BLaER1 treated with 17β-estradiol and CSF1 and Interleukin-3, amounts not matched to agents 10 nM and 100 nM (cell line): Measurements from ENCODE around the gene ZFR.
A peak's percentile ranks its signal among the peaks of the same experiment; 100 is the strongest.
"Not testable (repeated sequence)": the region's sequence is repeated elsewhere in the genome, so short reads cannot be mapped to it uniquely, and the experiment has no call there.

Experiments used
- H3K27ac ChIP-seq, 11 experiments: shearing (Covaris generic); formaldehyde crosslinking; 2 replicates each; pipeline ENCODE4 v1.8.1; 2022
- H3K27me3 ChIP-seq, 11 experiments: shearing (Covaris generic); formaldehyde crosslinking; 2 replicates each; pipeline ENCODE4 v1.8.1; 2022
- H3K36me3 ChIP-seq, 11 experiments: shearing (Covaris generic); formaldehyde crosslinking; 2 replicates each; pipeline ENCODE4 v1.8.1; 2022
- H3K4me1 ChIP-seq, 10 experiments: shearing (Covaris generic); formaldehyde crosslinking; 2 replicates each; pipeline ENCODE4 v1.8.1; 2022
- H3K4me2 ChIP-seq, 11 experiments: shearing (Covaris generic); formaldehyde crosslinking; 2 replicates each; pipeline ENCODE4 v1.8.1; 2022
- H3K4me3 ChIP-seq, 10 experiments: shearing (Covaris generic); formaldehyde crosslinking; 2 replicates each; pipeline ENCODE4 v1.8.1; 2022
- H3K9ac ChIP-seq, 11 experiments: shearing (Covaris generic); formaldehyde crosslinking; 2 replicates each; pipeline ENCODE4 v1.8.1; 2022
- H3K9me3 ChIP-seq, 11 experiments: shearing (Covaris generic); formaldehyde crosslinking; replicated peaks in 1 of 11; 2 replicates each; pipeline ENCODE4 v1.8.1; 2022
- H4K20me1 ChIP-seq, 11 experiments: shearing (Covaris generic); formaldehyde crosslinking; 2 replicates each; pipeline ENCODE4 v1.8.1; 2022
- Cebpa-rat ChIP-seq, 11 experiments: shearing (Covaris generic); IDR thresholded peaks; 2 replicates each; pipeline ENCODE4 v1.8.1; 2022

The ZFR gene

DNA sequence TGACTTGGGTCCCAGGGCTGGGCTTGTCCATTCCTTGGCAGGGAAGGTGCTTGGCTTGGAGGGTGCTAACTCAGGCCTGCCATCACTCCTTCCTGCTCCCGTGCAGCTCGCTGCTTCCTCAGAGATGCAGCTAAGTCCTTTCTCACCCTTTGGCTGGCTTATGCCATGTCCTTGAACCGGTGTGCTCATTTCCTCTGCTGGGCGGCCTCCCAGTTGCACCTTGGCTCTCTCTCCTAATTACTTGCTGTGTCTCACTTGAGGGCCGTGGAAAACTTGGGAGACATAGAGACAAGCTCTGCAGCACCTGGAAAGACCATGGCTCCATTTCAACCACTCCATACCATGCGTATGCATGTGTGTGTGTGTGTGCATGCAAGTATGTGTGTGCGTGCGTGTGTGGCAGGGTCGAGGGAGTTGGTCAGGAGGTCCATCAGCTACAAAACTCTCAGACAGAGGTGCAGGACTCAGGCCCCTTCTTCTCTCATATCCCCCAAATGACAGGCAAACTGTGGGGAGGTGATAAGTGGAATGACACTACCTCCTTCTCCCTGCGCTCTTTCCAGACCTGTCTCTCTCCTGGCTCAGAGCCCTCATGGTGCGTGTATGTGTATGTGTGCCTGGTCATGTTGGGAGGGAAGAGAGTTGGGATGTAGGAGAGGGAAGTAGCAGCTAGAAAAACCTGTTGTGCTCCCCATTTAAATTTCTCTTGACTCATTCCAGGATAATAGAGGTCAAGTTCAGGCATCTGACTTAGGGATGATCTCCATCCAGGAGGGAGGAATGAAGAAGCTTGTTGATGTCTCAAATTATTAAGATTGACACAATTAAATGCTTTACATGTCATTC is 114.2 kb downstream of the ZFR start:
- H3K27ac ChIP-seq = no peak overlapping the region
- H3K9ac ChIP-seq = no peak overlapping the region
- H3K27me3 ChIP-seq = no peaks in the 10 kb centered on the region
- H3K36me3 ChIP-seq = no peaks in the 10 kb centered on the region
- no peak overlapping the region for H3K4me2 ChIP-seq
- no peaks in the 10 kb centered on the region; a peak in 3 of 20 replicates for H3K4me1 ChIP-seq
- H4K20me1 ChIP-seq = no peaks in the 10 kb centered on the region
- peaks cover 0 to 16% (median 10%) of the 10 kb centered on the region in 11 experiments; a peak in 10 of 22 replicates for H3K9me3 ChIP-seq
- TF ChIP-seq Cebpa-rat (IDR thresholded peaks at IDR 0.05) = no peak
- H3K4me3 ChIP-seq = no peak overlapping the region

DNA sequence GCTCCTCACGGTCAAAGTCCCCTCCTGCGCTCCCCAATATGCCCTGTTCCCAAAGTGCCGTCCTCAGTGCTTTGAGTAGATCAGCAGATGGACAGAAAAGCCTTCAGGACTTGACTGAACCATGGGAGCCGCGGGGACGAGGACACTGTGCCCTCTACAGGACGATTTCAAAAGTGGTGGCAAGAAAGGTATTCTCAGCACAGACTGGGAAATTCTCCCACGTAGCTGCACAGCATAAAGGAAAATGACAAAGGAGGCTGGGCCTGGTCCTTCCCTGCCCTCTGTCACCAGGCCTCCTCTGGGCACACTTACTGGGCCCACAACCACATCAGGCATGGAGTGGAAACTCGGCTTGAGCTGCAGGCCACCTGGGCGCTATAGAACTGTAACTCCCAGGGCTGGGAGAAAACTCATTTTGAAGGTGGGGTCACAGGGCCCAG is 115.1 kb downstream of the ZFR start:
- no peaks in the 10 kb centered on the region for H3K36me3 ChIP-seq
- H3K4me1 ChIP-seq = peaks cover 0 to 9% (median 6%) of the 10 kb centered on the region in 10 experiments; a peak in 7 of 20 replicates
- H4K20me1 ChIP-seq = no peaks in the 10 kb centered on the region
- H3K27me3 ChIP-seq = no peaks in the 10 kb centered on the region
- no peak overlapping the region for H3K4me2 ChIP-seq
- H3K4me3 ChIP-seq = no peak overlapping the region
- no peak overlapping the region for H3K9ac ChIP-seq
- H3K27ac ChIP-seq = no peak overlapping the region
- peaks cover 0 to 9% (median 5%) of the 10 kb centered on the region in 11 experiments; a peak in 7 of 22 replicates for H3K9me3 ChIP-seq
- TF ChIP-seq Cebpa-rat (IDR thresholded peaks at IDR 0.05) = no peak

DNA sequence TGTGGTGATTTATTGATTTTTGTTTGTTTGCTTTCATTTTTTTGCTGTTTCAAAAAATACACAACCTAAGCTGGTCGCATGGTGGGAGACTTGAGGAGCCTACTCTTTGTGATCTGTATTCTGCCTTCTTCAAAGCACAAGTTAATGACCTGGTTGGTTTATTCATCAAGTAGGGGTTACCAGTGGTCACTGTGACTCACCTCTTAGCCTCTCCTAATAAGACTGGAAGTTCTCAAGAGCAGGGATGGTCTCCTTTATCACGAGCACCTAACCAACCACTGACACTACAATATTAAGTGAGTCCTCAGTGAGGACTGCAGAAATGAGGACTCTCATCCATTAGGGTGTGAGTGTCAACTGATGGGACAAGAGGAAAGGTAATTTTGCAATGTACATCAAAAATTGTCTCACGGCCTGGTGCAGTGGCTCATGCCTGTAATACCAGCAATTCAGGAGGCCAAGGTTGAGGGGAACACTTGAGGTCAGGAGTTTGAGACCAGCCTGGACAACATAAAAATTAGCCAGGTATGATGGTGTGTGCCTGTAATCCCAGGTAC is 118.2 kb downstream of the ZFR start:
- H3K4me1 ChIP-seq = peaks cover 0 to 9% (median 6%) of the 10 kb centered on the region in 10 experiments; a peak in 7 of 20 replicates
- H3K4me2 ChIP-seq = no peak overlapping the region

DNA sequence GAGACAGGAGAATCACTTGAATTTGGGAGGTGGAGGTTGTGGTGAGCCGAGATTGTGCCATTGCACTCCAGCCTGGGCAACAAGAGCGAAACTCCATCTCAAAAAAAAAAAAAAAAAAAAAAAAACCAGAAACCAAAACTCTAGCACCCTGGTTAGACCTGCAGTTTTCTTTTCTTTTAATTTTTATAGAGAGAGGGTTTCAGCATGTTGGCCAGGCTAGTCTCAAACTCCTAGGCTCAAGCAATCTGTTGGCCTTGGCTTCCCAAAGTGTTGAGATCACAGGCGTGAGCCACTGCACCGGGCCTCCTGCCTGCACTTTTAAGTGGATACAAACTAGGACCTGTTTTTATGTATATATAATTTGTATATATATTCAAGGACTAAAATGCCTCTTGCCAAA is 118.9 kb downstream of the ZFR start:
- Histone ChIP-seq H3K4me1 (peaks cover 0 to 9% (median 6%) of the 10 kb centered on the region in 10 experiments; a peak in 7 of 20 replicates), H3K4me2 (no peak overlapping the region), H3K9me3 (peaks cover 34 to 39% (median 35%) of the 10 kb centered on the region in 11 experiments), H3K27me3 (no peaks in the 10 kb centered on the region), H4K20me1 (no peaks in the 10 kb centered on the region), H3K4me3 (no peak overlapping the region), H3K27ac (no peak overlapping the region), H3K9ac (no peak overlapping the region), H3K36me3 (no peaks in the 10 kb centered on the region; a peak in 1 of 22 replicates)
- no peak for TF ChIP-seq Cebpa-rat (IDR thresholded peaks at IDR 0.05)

More for the DNA sequence above, 118.2 kb downstream of the ZFR start:
- TF ChIP-seq Cebpa-rat (IDR thresholded peaks at IDR 0.05) = no peak
- Histone ChIP-seq H3K9me3 (peaks cover 27 to 33% (median 29%) of the 10 kb centered on the region in 11 experiments), H3K4me3 (no peak overlapping the region), H3K27me3 (no peaks in the 10 kb centered on the region), H3K9ac (no peak overlapping the region), H3K36me3 (no peaks in the 10 kb centered on the region; a peak in 1 of 22 replicates), H3K27ac (no peak overlapping the region), H4K20me1 (no peaks in the 10 kb centered on the region)

DNA sequence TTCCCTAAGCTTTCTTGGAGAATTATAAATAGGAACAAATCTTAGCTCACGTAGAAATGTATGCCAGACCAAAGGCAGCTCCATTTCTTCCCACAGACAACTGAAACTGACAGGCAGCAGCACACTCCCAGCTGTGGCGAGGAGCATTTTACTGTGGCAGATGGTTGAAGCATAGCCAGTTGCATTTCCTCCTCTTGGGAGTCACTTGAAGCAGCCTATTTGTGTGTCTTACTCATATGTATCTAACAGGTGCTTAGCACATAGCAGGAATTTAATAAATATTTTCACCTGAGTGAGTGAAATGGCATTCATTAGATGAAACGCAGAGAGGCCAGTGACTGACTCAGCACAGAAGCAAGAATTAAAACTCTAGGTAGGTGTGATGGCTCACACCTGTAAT is 119.5 kb downstream of the ZFR start:
- Histone ChIP-seq H3K27me3 (no peaks in the 10 kb centered on the region), H3K4me3 (no peak overlapping the region), H3K4me2 (0 out of 22 replicates have a peak overlapping the region, but pooled peaks of 3 of the 11 experiments have one; percentile 5 to 25 (median 13)), H3K9ac (no peak overlapping the region), H3K36me3 (no peaks in the 10 kb centered on the region; a peak in 1 of 22 replicates), H3K27ac (no peak overlapping the region), H3K4me1 (peaks cover 0 to 9% (median 6%) of the 10 kb centered on the region in 10 experiments; a peak in 7 of 20 replicates), H4K20me1 (no peaks in the 10 kb centered on the region), H3K9me3 (peaks cover 34 to 45% (median 41%) of the 10 kb centered on the region in 11 experiments)
- TF ChIP-seq Cebpa-rat (IDR thresholded peaks at IDR 0.05) = no peak

DNA sequence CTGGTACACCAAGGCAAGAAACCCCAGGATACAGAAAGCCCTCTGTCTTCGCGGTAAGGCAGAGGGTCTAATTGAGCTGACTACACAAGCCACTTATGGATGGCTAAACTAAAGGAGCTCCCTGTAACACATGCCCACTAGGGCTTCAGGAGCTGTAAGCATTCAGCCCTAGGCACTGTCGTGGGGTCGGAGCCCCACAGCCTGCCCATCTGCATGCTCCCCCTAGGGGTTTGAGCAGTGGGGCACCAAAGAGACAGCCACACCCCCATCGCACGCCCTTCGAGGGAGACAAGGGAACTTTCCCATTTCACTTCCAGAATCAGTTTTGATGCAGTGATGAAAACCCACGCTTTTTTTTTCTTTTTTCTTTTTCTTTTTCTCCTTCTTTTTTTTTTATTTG is 120.8 kb downstream of the ZFR start:
- TF ChIP-seq Cebpa-rat (IDR thresholded peaks at IDR 0.05) = no peak
- no peak overlapping the region for H3K4me2 ChIP-seq
- no peak overlapping the region for H3K27ac ChIP-seq
- H3K9ac ChIP-seq = no peak overlapping the region
- no peak overlapping the region for H3K4me3 ChIP-seq
- no peaks in the 10 kb centered on the region for H4K20me1 ChIP-seq
- H3K27me3 ChIP-seq = no peaks in the 10 kb centered on the region
- peaks cover 0 to 9% (median 6%) of the 10 kb centered on the region in 10 experiments; a peak in 7 of 20 replicates for H3K4me1 ChIP-seq
- peaks cover 34 to 51% (median 43%) of the 10 kb centered on the region in 11 experiments for H3K9me3 ChIP-seq
- H3K36me3 ChIP-seq = no peaks in the 10 kb centered on the region; a peak in 1 of 22 replicates

DNA sequence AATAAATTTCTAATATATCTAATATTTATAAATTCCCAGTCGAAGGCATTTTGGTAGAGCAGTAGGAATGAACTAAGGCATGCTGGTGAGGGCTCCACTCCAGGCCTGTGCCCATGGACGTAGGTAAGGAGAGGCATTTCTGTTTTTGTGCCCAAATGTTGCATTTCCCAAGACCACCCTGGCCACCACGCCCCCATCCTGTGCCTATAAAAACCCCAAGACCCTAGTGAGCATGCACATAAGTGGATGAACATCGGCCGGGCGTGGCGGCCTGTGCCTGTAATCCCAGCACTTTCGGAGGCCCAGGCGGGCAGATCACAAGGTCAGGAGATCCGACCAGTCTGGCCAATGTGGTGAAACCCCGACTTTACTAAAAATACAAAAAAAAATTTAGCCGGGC is 121.7 kb downstream of the ZFR start:
- Histone ChIP-seq H3K36me3 (no peaks in the 10 kb centered on the region; a peak in 1 of 22 replicates), H4K20me1 (no peaks in the 10 kb centered on the region), H3K27me3 (no peaks in the 10 kb centered on the region), H3K4me3 (peak overlapping the region in 1 of 10 experiments; percentile 42; a peak in 3 of 20 replicates), H3K4me1 (peaks cover 0 to 9% (median 6%) of the 10 kb centered on the region in 10 experiments; a peak in 7 of 20 replicates), H3K9me3 (peaks cover 34 to 51% (median 43%) of the 10 kb centered on the region in 11 experiments), H3K27ac (no peak overlapping the region), H3K9ac (no peak overlapping the region), H3K4me2 (no peak overlapping the region)
- TF ChIP-seq Cebpa-rat (IDR thresholded peaks at IDR 0.05) = no peak

DNA sequence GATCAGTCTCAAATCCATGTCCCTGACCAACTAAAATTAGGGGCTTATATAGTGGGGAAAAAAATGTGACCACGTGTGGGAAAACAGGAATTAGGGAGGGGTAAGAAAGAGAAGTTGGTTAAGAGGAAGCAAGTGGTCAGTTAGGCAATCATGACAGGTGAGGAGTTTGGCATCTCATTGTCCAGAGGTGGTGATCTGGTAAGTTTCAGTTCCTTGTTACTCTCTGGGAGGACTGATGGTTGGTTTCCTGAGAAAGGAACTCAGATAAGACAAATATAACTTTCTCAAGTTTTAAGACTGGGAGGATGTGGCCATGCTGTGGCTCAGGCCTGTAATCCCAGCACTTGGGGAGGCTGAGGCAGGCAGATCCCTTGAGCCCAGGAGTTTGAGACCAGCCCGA is 122.8 kb downstream of the ZFR start:
- Histone ChIP-seq H3K9me3 (peaks cover 34 to 51% (median 43%) of the 10 kb centered on the region in 11 experiments), H3K4me1 (peaks cover 0 to 11% (median 8%) of the 10 kb centered on the region in 10 experiments; a peak in 12 of 20 replicates), H3K4me3 (peak overlapping the region in 3 of 10 experiments; percentile 4 to 35 (median 28); a peak in 4 of 20 replicates)
- not testable (repeated sequence) for H4K20me1 ChIP-seq, H3K36me3 ChIP-seq, H3K9ac ChIP-seq, H3K27ac ChIP-seq, H3K4me2 ChIP-seq, H3K27me3 ChIP-seq

DNA sequence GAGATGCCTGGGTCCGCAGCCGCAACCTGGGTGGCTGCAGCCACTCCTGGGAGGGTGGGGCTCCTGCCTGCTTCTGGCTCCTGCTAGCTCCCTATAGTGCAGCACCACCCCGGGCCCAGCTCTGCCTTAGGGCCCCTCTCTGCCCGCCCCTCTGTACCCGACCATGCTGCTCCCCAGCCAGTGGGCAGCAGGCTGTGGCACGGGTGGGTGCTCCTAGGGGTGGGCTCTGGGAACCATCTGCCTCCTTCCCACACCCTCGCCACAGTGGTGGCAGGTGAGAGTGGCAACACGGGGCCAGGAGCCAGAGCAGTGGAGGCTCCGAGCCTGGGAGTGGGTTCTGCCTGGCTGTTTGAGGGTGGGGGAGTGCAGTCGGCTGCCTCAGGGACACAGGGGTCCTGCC is 124.0 kb downstream of the ZFR start:
- peaks cover 34 to 51% (median 43%) of the 10 kb centered on the region in 11 experiments for H3K9me3 ChIP-seq
- H3K4me3 ChIP-seq = no peak overlapping the region
- no peak overlapping the region for H3K27ac ChIP-seq
- no peaks in the 10 kb centered on the region; a peak in 1 of 22 replicates for H3K36me3 ChIP-seq
- H3K4me1 ChIP-seq = peaks cover 0 to 11% (median 8%) of the 10 kb centered on the region in 10 experiments; a peak in 12 of 20 replicates
- no peaks in the 10 kb centered on the region for H4K20me1 ChIP-seq
- no peak for TF ChIP-seq Cebpa-rat (IDR thresholded peaks at IDR 0.05)
- H3K9ac ChIP-seq = no peak overlapping the region
- H3K4me2 ChIP-seq = no peak overlapping the region
- no peaks in the 10 kb centered on the region for H3K27me3 ChIP-seq
